DOHH2 (cell line): Measurements from ENCODE around the gene CGNL1.
A peak's percentile ranks its signal among the peaks of the same experiment; 100 is the strongest.

Source experiments
- H3F3A ChIP-seq: fragments of 200-600 bp; sonication (generic), shearing (Covaris generic); 2 replicates; pipeline ENCODE4 v1.6.0; 2016; ENCODE audit warnings: antibody characterized with exemption, mild to moderate bottlenecking; ENCODE audit not compliant: control insufficient read depth, insufficient read depth
- H3K27ac ChIP-seq: fragments of 200-600 bp; sonication (generic); 2 replicates; pipeline ENCODE4 v1.5.1; 2014; ENCODE audit warnings: low read depth, mild to moderate bottlenecking, low read length, moderate library complexity
- H3K27me3 ChIP-seq: fragments of 200-600 bp; sonication (generic); 2 replicates; pipeline ENCODE4 v1.6.1; 2014; ENCODE audit warnings: mild to moderate bottlenecking, low read length, mixed read lengths; ENCODE audit not compliant: control insufficient read depth
- H3K36me3 ChIP-seq: fragments of 200-600 bp; sonication (generic); 2 replicates; pipeline ENCODE4 v1.6.1; 2014; ENCODE audit warnings: mild to moderate bottlenecking, low read length, moderate library complexity, mixed read lengths; ENCODE audit not compliant: control insufficient read depth
- H3K4me1 ChIP-seq: fragments of 200-600 bp; sonication (generic); 2 replicates; pipeline ENCODE4 v1.6.1; 2014; ENCODE audit warnings: mild to moderate bottlenecking, low read length, mixed read lengths; ENCODE audit not compliant: control insufficient read depth
- H3K4me2 ChIP-seq: fragments of 200-600 bp; sonication (generic); 2 replicates; pipeline ENCODE4 v1.6.0; 2014; ENCODE audit warnings: mild to moderate bottlenecking, low read length, moderate library complexity
- H3K4me3 ChIP-seq: fragments of 200-600 bp; sonication (generic); 2 replicates; pipeline ENCODE4 v1.5.1; 2014; ENCODE audit warnings: mild to moderate bottlenecking, low read length, mixed read lengths
- H3K79me2 ChIP-seq: fragments of 200-600 bp; sonication (generic); 2 replicates; pipeline ENCODE4 v1.6.1; 2014; ENCODE audit warnings: mild to moderate bottlenecking, low read length, mixed read lengths; ENCODE audit not compliant: control insufficient read depth
- H3K9me2 ChIP-seq: fragments of 200-600 bp; sonication (generic); replicated peaks from 2 replicates; pipeline ENCODE4 v1.6.1; 2014; ENCODE audit warnings: mild to moderate bottlenecking, low read length, mixed read lengths; ENCODE audit not compliant: control insufficient read depth
- H3K9me3 ChIP-seq: fragments of 200-600 bp; sonication (generic); 2 replicates; pipeline ENCODE4 v1.6.1; 2014; ENCODE audit warnings: antibody characterized with exemption, low read length, mixed read lengths; ENCODE audit not compliant: control insufficient read depth, insufficient read depth
- H4K20me1 ChIP-seq: fragments of 200-600 bp; sonication (generic); 2 replicates; pipeline ENCODE4 v1.6.0; 2014; ENCODE audit warnings: low read depth, mild to moderate bottlenecking, antibody characterized with exemption, low read length, moderate library complexity; ENCODE audit not compliant: control insufficient read depth, insufficient read depth
- CTCF ChIP-seq: fragments of 200-600 bp; sonication (generic); IDR thresholded peaks from one replicate; pipeline ENCODE4 v1.5.1; 2014; ENCODE audit warnings: antibody characterized with exemption, mild to moderate bottlenecking, low read depth, low read length; ENCODE audit not compliant: poor library complexity, severe bottlenecking
- EZH2phosphoT487 ChIP-seq: fragments of 200-600 bp; sonication (generic); IDR thresholded peaks from 2 replicates; pipeline ENCODE4 v1.6.1; 2017; ENCODE audit warnings: borderline replicate concordance, mild to moderate bottlenecking, antibody characterized with exemption, low read length, moderate library complexity, mixed read lengths

Gene CGNL1

GRCh38 chr15:57527382-57528091, 151.2 kb downstream of the CGNL1 start:
- Histone ChIP-seq H3K4me3 (no peak overlapping the region), H4K20me1 (no peaks in the 10 kb centered on the region), H3K36me3 (no peaks in the 10 kb centered on the region), H3F3A (no peaks in the 10 kb centered on the region), H3K4me2 (no peak overlapping the region), H3K9me2 (no peaks in the 10 kb centered on the region), H3K9me3 (no peaks in the 10 kb centered on the region), H3K79me2 (no peaks in the 10 kb centered on the region), H3K27ac (no peak overlapping the region), H3K27me3 (peaks cover 23% of the 10 kb centered on the region; the same call in 1 of the 2 replicates), H3K4me1 (peaks cover 3% of the 10 kb centered on the region; the same call in 1 of the 2 replicates)
- TF ChIP-seq CTCF (peak; percentile 63), EZH2phosphoT487 (no peak)

DNA sequence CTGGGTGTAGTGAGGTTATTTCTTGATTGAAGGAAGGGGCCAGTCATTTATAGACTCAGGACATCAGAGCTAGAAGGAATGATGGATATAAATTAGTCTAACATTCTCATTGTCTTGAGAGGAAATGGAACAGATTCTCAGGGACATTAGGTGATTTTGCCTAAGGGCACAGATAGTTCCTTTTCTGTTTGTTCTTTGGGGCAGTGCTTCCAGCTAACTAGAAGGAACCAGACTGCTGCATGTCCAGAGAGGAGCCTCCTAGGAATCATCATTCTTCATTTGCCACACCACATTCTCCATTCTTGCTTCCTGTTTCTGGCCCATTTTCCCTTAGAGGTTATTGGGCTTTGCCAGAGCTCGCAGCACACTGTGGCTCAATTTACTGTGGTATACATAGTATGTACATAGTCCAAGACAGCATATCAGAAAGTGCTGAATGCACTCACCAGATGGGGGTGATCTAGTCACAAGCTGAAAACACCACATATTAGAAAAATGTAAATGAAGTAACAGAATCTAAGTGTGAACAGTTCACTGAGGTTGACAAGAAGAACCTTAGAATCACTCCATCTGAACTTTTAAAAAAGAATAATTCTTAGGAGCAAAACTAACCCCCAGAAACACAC, 152.7 kb downstream of the CGNL1 start:
- H3K79me2 ChIP-seq = no peaks in the 10 kb centered on the region
- H3F3A ChIP-seq = no peaks in the 10 kb centered on the region
- no peak overlapping the region for H3K4me2 ChIP-seq
- peaks cover 32% of the 10 kb centered on the region for H3K27me3 ChIP-seq
- no peaks in the 10 kb centered on the region for H4K20me1 ChIP-seq
- H3K9me2 ChIP-seq = no peaks in the 10 kb centered on the region
- no peaks in the 10 kb centered on the region for H3K36me3 ChIP-seq
- no peaks in the 10 kb centered on the region for H3K9me3 ChIP-seq
- no peak overlapping the region for H3K27ac ChIP-seq
- peaks cover 3% of the 10 kb centered on the region; the same call in 1 of the 2 replicates for H3K4me1 ChIP-seq
- TF ChIP-seq CTCF = no peak
- TF ChIP-seq EZH2phosphoT487 = no peak
- H3K4me3 ChIP-seq = no peak overlapping the region

DNA sequence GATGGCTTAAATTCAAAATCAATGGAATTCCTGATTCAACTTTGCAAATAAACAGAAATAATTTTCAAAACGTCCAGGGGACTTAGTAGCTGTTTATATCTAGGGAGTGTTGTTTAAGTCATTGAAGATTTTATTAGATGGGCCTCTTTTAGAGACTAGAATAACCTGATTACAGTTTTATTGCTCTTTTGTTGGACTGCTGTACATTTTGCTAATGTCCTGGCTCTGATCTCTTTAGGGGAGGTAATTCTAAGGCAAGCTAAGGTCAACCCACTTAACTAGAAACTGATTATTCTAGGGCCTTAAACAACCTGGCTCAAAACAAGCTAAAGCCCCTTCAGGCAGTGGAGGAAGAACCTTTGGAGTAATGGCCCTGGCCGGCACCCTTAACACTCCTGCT, 153.4 kb downstream of the CGNL1 start:
- peaks cover 3% of the 10 kb centered on the region; the same call in 1 of the 2 replicates for H3K4me1 ChIP-seq
- H3K36me3 ChIP-seq = no peaks in the 10 kb centered on the region
- no peaks in the 10 kb centered on the region for H3F3A ChIP-seq
- H3K9me3 ChIP-seq = no peaks in the 10 kb centered on the region
- peaks cover 30% of the 10 kb centered on the region for H3K27me3 ChIP-seq
- no peaks in the 10 kb centered on the region for H4K20me1 ChIP-seq
- no peak overlapping the region for H3K27ac ChIP-seq
- no peak overlapping the region for H3K4me3 ChIP-seq
- no peak overlapping the region for H3K4me2 ChIP-seq
- TF ChIP-seq CTCF (no peak), EZH2phosphoT487 (no peak)
- H3K79me2 ChIP-seq = no peaks in the 10 kb centered on the region
- no peaks in the 10 kb centered on the region for H3K9me2 ChIP-seq
